ENCODE measurements around the gene DEFB128. TPM values are rescaled to one million over a fixed set of nuclear protein-coding genes. Genes with fewer than 3 reads are reported as not detected.

DEFB128 gene
- total RNA-seq = not detected in 2 replicates

GRCh38 chr20:189611-190010 lies at the start of gene DEFB128:
Gene DEFB128, minus strand, starts transcription at chr20:189711. Its CDS starts 88 bp downstream, at chr20:189623.

GRCh38 chr20:226958-227357 lies 37.4 kb upstream of the DEFB128 start, which contains the start of gene DEFB129:
Gene DEFB129, plus strand, starts transcription at chr20:227258. Its CDS starts 31 bp downstream, at chr20:227289.

GRCh38 chr20:157154-157553 lies 32.4 kb downstream of the DEFB128 start, which contains the start of gene DEFB127:
Gene DEFB127, plus strand, starts transcription at chr20:157454. Its CDS starts 91 bp downstream, at chr20:157545.

GRCh38 chr20:142290-142689 lies 47.2 kb downstream of the DEFB128 start, which contains the start of gene DEFB126:
Gene DEFB126, plus strand, starts transcription at chr20:142590. Its CDS starts 39 bp downstream, at chr20:142629.

Other genes starting within 250 kb of the DEFB128 start
- gene DEFB125, start 102.0 kb downstream of the DEFB128 start, total RNA-seq = not detected in 2 replicates
- gene DEFB126, start 47.1 kb downstream of the DEFB128 start, total RNA-seq = not detected in 2 replicates
- not detected in 2 replicates for gene DEFB127, start 32.3 kb downstream of the DEFB128 start, total RNA-seq
- not detected in 2 replicates for gene DEFB129, start 37.5 kb upstream of the DEFB128 start, total RNA-seq
- not detected in 2 replicates for gene DEFB132, start 68.0 kb upstream of the DEFB128 start, total RNA-seq
- 0.48 and 0.85 TPM in 2 replicates for gene C20orf96, start 101.0 kb upstream of the DEFB128 start, total RNA-seq
- 6.6 and 7.5 TPM in 2 replicates for gene ZCCHC3, start 107.9 kb upstream of the DEFB128 start, total RNA-seq
- 0.96 and 1.9 TPM in 2 replicates for gene SOX12, start 135.8 kb upstream of the DEFB128 start, total RNA-seq
- 8.1 and 17.6 TPM in 2 replicates for gene NRSN2, start 157.4 kb upstream of the DEFB128 start, total RNA-seq
- 392 and 581 TPM in 2 replicates for gene TRIB3, start 191.0 kb upstream of the DEFB128 start, total RNA-seq
- gene RBCK1, start 218.6 kb upstream of the DEFB128 start, total RNA-seq = 235 and 274 TPM in 2 replicates

All from tracheal epithelial cell (primary cell).